ENCODE measurements around the gene AGAP6. TPM values are rescaled to one million over a fixed set of nuclear protein-coding genes. Genes with fewer than 3 reads are reported as not detected.
"Not testable (repeated sequence)": the region's sequence is repeated elsewhere in the genome, so short reads cannot be mapped to it uniquely, and the experiment has no call there.

Gene AGAP6
- total RNA-seq, 1 donor from 2014 or later = 12.0 TPM

DNA sequence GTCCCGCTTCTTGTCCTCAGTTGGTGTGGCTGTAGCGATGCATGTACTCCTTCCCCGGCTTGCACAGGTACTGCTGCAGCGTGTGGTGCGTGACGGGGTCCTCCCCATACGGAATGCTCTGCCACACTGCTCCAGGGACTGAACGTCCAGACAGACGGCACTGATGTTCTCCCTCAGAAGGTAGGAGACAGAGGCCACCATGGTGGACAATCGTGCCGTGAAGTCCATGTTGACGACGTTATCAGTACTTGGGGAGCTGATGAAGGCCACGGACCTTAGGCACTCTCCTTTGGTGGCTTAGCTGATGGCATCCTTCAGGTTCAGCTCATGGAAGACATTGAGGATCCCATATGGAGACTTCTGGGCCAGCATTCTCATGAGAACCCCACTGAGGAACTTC, 37.4 kb downstream of the AGAP6 start:
- H3K27me3 ChIP-seq = no peaks in the 10 kb centered on the region
- no peaks in the 10 kb centered on the region for H3K9me3 ChIP-seq
- no peak overlapping the region for H3K4me3 ChIP-seq
- no peaks in the 10 kb centered on the region for H3K36me3 ChIP-seq
- intact Hi-C loops (cut with DNase I) = no loop called here
- peak in 1 of 2 donors; percentile 95 for DNase-seq (ENCODE audit: extremely low spot score in 2 of 2)
- no peak overlapping the region for H3K27ac ChIP-seq
- no peak for TF ChIP-seq POLR2A (IDR thresholded peaks at IDR 0.05)
- no peak for TF ChIP-seq POLR2AphosphoS5 (IDR thresholded peaks at IDR 0.05; ENCODE audit: insufficient read depth in 1 of 2, low read depth in 1 of 2)
- TF ChIP-seq, protein P1, sequence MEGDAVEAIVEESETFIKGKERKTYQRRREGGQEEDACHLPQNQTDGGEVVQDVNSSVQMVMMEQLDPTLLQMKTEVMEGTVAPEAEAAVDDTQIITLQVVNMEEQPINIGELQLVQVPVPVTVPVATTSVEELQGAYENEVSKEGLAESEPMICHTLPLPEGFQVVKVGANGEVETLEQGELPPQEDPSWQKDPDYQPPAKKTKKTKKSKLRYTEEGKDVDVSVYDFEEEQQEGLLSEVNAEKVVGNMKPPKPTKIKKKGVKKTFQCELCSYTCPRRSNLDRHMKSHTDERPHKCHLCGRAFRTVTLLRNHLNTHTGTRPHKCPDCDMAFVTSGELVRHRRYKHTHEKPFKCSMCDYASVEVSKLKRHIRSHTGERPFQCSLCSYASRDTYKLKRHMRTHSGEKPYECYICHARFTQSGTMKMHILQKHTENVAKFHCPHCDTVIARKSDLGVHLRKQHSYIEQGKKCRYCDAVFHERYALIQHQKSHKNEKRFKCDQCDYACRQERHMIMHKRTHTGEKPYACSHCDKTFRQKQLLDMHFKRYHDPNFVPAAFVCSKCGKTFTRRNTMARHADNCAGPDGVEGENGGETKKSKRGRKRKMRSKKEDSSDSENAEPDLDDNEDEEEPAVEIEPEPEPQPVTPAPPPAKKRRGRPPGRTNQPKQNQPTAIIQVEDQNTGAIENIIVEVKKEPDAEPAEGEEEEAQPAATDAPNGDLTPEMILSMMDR (IDR thresholded peaks at IDR 0.05) = no peak
- H3K4me1 ChIP-seq = no peaks in the 10 kb centered on the region

DNA sequence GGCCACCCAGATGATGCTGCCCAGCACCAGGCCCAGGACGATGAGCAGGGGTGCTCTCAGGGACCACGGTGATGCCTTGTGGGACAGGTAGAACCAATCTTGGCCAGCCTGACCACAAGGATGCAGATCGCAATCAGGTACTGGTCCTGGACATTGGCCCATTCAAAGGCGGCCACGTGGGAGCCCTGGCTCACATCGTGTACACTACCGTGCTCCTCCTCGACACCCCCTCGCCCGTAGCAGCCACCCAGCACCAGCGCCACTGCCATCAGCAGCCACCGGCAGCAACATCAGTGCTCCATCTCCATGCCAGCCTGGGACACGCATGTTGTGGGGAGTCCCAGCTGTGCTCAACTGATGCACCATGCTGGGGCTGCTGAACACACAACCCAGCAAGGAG, 39.0 kb downstream of the AGAP6 start:
- no peak for DNase-seq (ENCODE audit: extremely low spot score in 2 of 2)
- Histone ChIP-seq H3K36me3 (no peaks in the 10 kb centered on the region), H3K9me3 (no peaks in the 10 kb centered on the region), H3K27me3 (no peaks in the 10 kb centered on the region), H3K4me1 (no peaks in the 10 kb centered on the region), H3K4me3 (no peak overlapping the region), H3K27ac (no peak overlapping the region)
- TF ChIP-seq POLR2A (IDR thresholded peaks at IDR 0.05) (no peak), POLR2AphosphoS5 (IDR thresholded peaks at IDR 0.05; ENCODE audit: insufficient read depth in 1 of 2, low read depth in 1 of 2) (no peak)
- TF ChIP-seq, protein P1 (IDR thresholded peaks at IDR 0.05) = no peak
- intact Hi-C loops (cut with DNase I) = no loop called here

DNA sequence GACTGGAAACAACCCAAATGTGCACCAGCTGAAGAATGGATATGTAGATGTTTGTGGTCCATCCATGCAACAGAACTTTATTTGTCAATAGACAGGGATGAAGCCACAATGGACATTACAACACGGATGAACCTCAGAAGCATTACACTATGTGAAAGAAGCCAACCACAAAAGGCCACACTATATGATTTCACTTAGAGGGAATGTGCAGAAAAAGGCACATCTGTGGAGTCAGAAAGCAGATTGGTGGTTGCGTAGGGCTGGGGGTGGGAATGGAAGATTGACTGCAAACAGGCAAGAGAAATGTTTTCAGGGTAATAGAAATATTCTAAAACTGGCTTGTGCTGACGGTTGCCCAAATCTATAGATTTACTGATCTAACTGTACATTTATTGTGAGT, 45.3 kb downstream of the AGAP6 start:
- H3K4me3 ChIP-seq = no peak overlapping the region
- H3K27ac ChIP-seq = no peak overlapping the region
- intact Hi-C loops (cut with DNase I) = no loop called here
- no peaks in the 10 kb centered on the region for H3K36me3 ChIP-seq
- no peak for DNase-seq (ENCODE audit: extremely low spot score in 2 of 2)
- H3K27me3 ChIP-seq = no peaks in the 10 kb centered on the region
- H3K4me1 ChIP-seq = no peaks in the 10 kb centered on the region
- H3K9me3 ChIP-seq = no peaks in the 10 kb centered on the region
- TF ChIP-seq, protein P1 (IDR thresholded peaks at IDR 0.05) = no peak
- TF ChIP-seq POLR2A (IDR thresholded peaks at IDR 0.05) = no peak
- TF ChIP-seq POLR2AphosphoS5 (IDR thresholded peaks at IDR 0.05; ENCODE audit: insufficient read depth in 1 of 2, low read depth in 1 of 2) = no peak

DNA sequence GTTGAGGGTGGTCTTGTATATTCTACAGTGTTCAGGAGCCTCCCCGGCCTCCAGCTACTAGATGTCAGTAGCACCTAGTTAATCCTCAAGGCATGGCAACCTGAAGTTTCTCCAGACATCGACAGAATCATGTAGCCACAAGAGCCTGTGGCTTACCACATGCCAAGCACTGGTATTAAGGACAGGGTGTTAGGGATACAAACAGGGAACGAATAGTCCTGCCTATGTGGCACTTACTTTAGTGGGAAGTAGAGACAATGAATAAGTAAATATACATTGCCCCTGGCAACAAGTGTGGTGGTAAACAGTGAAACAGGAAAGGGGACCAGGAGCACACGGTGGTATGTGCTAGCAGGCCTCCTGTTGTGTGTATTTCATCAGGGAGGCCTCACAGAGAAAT, 47.1 kb downstream of the AGAP6 start:
- DNase-seq (ENCODE audit: extremely low spot score in 2 of 2); H3K4me1 ChIP-seq; intact Hi-C loops (cut with DNase I); H3K9me3 ChIP-seq; H3K4me3 ChIP-seq; H3K36me3 ChIP-seq; H3K27ac ChIP-seq; H3K27me3 ChIP-seq: not testable (repeated sequence)

DNA sequence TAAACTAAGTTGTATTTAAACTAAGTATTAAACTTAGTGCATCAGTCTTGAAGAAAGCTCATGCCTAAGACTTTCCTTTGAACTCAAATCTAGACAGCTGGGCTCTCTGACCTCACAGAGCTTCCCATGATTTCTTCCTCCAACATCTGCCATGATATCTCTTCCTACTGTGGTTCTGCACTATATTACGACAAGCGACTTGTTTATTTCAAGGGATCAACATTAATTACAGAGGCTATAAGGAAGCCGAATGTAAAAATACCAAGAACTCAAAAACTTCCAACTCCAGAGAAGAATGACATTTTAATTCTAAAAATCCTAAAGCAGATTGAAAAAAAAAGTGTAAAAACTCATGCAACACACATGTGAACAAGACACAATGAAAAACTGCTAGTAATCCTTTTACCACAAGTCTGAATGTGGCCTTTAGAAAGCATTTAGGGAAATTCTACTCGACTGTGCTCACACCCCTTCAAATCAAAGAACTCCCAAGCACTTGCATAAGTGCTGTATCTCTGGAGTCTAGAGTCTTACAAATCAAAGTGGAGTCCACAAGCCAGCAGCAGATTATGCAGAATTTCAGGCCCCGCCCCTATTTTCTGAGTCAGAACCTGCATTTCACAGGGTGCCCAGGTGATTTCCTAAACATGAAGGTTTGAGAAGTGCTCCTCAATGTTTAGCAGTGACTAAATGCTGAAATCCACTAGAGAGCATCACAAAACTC, 56.9 kb downstream of the AGAP6 start:
- no peaks in the 10 kb centered on the region for H3K4me1 ChIP-seq
- H3K27ac ChIP-seq = no peak overlapping the region
- H3K4me3 ChIP-seq = no peak overlapping the region
- no peaks in the 10 kb centered on the region for H3K36me3 ChIP-seq
- DNase-seq (ENCODE audit: extremely low spot score in 2 of 2) = no peak
- no peaks in the 10 kb centered on the region for H3K27me3 ChIP-seq
- intact Hi-C loops (cut with DNase I) = no loop called here
- H3K9me3 ChIP-seq = no peaks in the 10 kb centered on the region
- TF ChIP-seq POLR2A (IDR thresholded peaks at IDR 0.05) (no peak), POLR2AphosphoS5 (IDR thresholded peaks at IDR 0.05; ENCODE audit: insufficient read depth in 1 of 2, low read depth in 1 of 2) (no peak)
- TF ChIP-seq, protein P1 (IDR thresholded peaks at IDR 0.05) = no peak

DNA sequence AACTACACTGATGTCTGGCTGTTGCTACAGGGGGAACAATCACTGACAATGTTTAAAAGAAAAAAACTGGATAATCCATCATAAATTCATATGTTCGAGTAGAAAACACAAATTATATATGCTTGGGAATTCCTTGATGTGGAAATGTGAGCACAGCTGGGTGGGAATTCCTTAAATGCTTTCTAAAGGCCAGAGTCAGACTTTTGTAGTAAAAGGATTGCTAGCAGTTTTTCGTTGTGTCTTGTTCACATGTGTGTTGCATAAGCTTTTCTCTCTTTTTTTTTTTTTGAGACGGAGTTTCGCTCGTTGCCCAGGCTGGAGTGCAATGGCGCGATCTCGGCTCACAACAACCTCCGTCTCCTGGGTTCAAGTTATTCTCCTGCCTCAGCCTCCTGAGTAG, 58.3 kb downstream of the AGAP6 start:
- H3K4me3 ChIP-seq; H3K36me3 ChIP-seq; H3K27me3 ChIP-seq; DNase-seq (ENCODE audit: extremely low spot score in 2 of 2); H3K4me1 ChIP-seq; H3K27ac ChIP-seq; H3K9me3 ChIP-seq; intact Hi-C loops (cut with DNase I): not testable (repeated sequence)

DNA sequence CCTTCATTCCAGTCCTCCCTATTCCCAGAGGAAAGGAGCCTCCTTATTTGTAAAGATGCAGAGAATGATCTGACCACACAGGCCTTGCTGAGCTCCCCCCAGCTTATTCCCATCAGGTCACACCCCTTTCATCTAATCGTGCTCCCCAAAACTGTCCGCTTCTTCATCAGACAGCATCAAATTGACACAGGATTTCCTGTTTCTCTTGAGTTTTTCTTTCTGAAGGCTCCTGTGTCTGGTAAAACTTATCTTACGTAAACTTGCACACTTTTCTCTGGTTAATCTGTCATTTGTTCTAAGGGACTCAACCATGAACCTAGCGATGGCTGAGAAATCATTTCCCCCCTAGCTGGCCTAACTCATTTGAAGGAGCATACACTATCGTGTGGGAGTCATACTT, 59.4 kb downstream of the AGAP6 start:
- H3K36me3 ChIP-seq; H3K9me3 ChIP-seq; H3K4me3 ChIP-seq; H3K27ac ChIP-seq; H3K4me1 ChIP-seq; intact Hi-C loops (cut with DNase I); DNase-seq (ENCODE audit: extremely low spot score in 2 of 2); H3K27me3 ChIP-seq: not testable (repeated sequence)

DNA sequence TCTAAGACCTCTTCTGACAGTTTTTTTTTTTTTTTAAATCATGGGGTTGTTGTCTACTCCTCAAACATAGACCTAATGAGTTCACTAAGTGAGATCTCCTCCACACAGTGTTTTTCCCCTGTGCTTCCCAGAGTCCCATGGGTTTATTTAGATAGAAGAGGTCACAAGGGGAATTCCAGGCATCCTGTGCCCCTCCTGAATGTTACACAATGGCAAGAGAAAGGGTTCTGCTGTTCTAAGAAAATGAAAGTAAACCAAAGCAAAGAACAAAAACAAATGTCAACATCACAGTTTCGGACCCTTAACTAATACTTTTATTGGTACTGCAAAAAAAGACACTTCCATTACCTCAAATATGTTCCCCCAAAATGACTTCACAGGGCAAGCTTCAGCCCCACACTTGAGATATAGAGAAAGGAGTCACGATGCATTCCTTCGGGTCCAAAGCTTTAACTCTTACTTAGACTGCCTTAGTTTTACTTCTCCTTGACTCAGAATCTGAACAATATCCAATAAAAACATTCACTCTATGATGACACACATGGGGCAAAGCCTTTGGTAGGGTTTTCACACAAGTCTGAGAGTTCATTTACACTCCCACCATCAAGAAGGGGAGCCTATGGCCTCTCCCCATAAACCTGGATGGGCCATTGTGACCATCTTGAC, 63.9 kb downstream of the AGAP6 start:
- intact Hi-C loops (cut with DNase I); H3K27me3 ChIP-seq; H3K9me3 ChIP-seq; H3K27ac ChIP-seq; H3K4me3 ChIP-seq; H3K4me1 ChIP-seq; H3K36me3 ChIP-seq; DNase-seq (ENCODE audit: extremely low spot score in 2 of 2): not testable (repeated sequence)
